HCT116 (cell line): ENCODE measurements around the gene DGKG. TPM values are rescaled to one million over a fixed set of nuclear protein-coding genes. Genes with fewer than 3 reads are reported as not detected.

Experiments
- ATAC-seq: fragments of 200-7000 bp; cut with Tn5 transposase; 2 replicates; pipeline ENCODE4 v1.9.1; 2020; ENCODE audit warnings: mild to moderate bottlenecking, moderate library complexity
- BruUV-seq: library from RNA; stranded (reverse); fragments of 400-500 nt; replicated peaks from 2 replicates; lab custom pipeline; 2021; lab: Mats Ljungman, UMichigan
- CTCF ChIA-PET: fragments of 300-600 bp; sonication (Branson Sonifier 250); formaldehyde crosslinking; loops from one replicate; lab custom pipeline; 2021; ENCODE audit warnings: antibody characterized with exemption; lab: Charles Lee
- POLR2A ChIA-PET: fragments of 300-600, 350-600 bp; sonication (Branson Sonifier 250); formaldehyde crosslinking; loops from one replicate; lab custom pipeline; 2021; ENCODE audit warnings: antibody characterized with exemption; lab: Charles Lee
- RAD21 ChIA-PET, 2 experiments: fragments of 300-600 bp; sonication (Branson Sonifier 250); formaldehyde crosslinking; loops; one replicate each; lab custom pipeline; 2023; ENCODE audit warnings: low total read pairs in 2 of 2; ENCODE audit not compliant: uncharacterized antibody in 2 of 2, unreplicated experiment in 2 of 2, low non-redundant PET in 1 of 2; lab: Charles Lee
- DNase-seq: peaks from one replicate; pipeline ENCODE4 v3.0.0-alpha.2; 2010; ENCODE audit warnings: low read depth, low spot score
- H2AFZ ChIP-seq: fragments of 200-600 bp; shearing (Covaris generic), sonication (generic); 2 replicates; pipeline ENCODE4 v1.6.1; 2017; ENCODE audit warnings: low read depth, mixed run types, mixed read lengths, antibody characterized with exemption, low read length; ENCODE audit not compliant: poor library complexity, severe bottlenecking
- H3K27ac ChIP-seq: 2 replicates; pipeline ENCODE4 v1.5.1; 2012; ENCODE audit warnings: low read depth, low read length
- H3K27me3 ChIP-seq: fragments of 200-600 bp; sonication (generic); 2 replicates; pipeline ENCODE4 v1.6.1; 2016; ENCODE audit warnings: mixed run types, low read length, mixed read lengths; ENCODE audit not compliant: insufficient read depth
- H3K36me3 ChIP-seq, 2 experiments: fragments of 200-500 bp in 1 of 2; fragments of 200-600 bp in 1 of 2; sonication (Bioruptor generic) in 1 of 2; sonication (generic) in 1 of 2; 2 replicates each; pipeline versions ENCODE4 v1.5.1 to v1.6.1; 2014 to 2016; ENCODE audit warnings: low read length in 2 of 2, inconsistent platforms in 1 of 2, mixed read lengths in 1 of 2, mixed run types in 1 of 2; ENCODE audit not compliant: insufficient read depth in 2 of 2, control insufficient read depth in 1 of 2
- H3K4me1 ChIP-seq, 2 experiments: fragments of 200-600 bp in 1 of 2; sonication (generic) in 1 of 2; 2 replicates each; pipeline versions ENCODE4 v1.5.1 to v1.6.1; 2012 to 2017; ENCODE audit warnings: low read length in 2 of 2, inconsistent platforms in 1 of 2, mild to moderate bottlenecking in 1 of 2, mixed read lengths in 1 of 2, mixed run types in 1 of 2, moderate library complexity in 1 of 2; ENCODE audit not compliant: insufficient read depth in 2 of 2, control insufficient read depth in 1 of 2
- H3K4me2 ChIP-seq: fragments of 200-600 bp; sonication (generic); 2 replicates; pipeline ENCODE4 v1.6.1; 2017; ENCODE audit warnings: mixed run types, low read length, mixed read lengths
- H3K4me3 ChIP-seq, 2 experiments: fragments of 200-600 bp in 1 of 2; sonication (generic) in 1 of 2; replicated peaks in 1 of 2; 2 replicates each; pipeline ENCODE4 v1.5.1; 2011 to 2016; ENCODE audit warnings: low read length in 2 of 2, control low read depth in 1 of 2, low read depth in 1 of 2, mild to moderate bottlenecking in 1 of 2, mixed read lengths in 1 of 2, mixed run types in 1 of 2
- H3K79me2 ChIP-seq: fragments of 200-600 bp; sonication (generic); 2 replicates; pipeline ENCODE4 v1.6.1; 2017; ENCODE audit warnings: mild to moderate bottlenecking, mixed run types, low read length, moderate library complexity, mixed read lengths; ENCODE audit not compliant: insufficient read depth
- H3K9ac ChIP-seq: fragments of 200-600 bp; sonication (generic); 2 replicates; pipeline ENCODE4 v1.6.1; 2016; ENCODE audit warnings: low read length, mixed read lengths
- H3K9me2 ChIP-seq: fragments of 200-600 bp; sonication (generic), shearing (Covaris generic); 2 replicates; pipeline ENCODE4 v1.6.1; 2017; ENCODE audit warnings: mixed run types, mild to moderate bottlenecking, moderate library complexity; ENCODE audit not compliant: insufficient read depth
- H3K9me3 ChIP-seq, 2 experiments: fragments of 200-500 bp in 1 of 2; fragments of 200-600 bp in 1 of 2; sonication (Bioruptor generic) in 1 of 2; sonication (generic) in 1 of 2; 2 replicates each; pipeline ENCODE4 v1.6.1; 2014 to 2017; ENCODE audit warnings: low read length in 2 of 2, mixed read lengths in 2 of 2, inconsistent platforms in 1 of 2, low read depth in 1 of 2, mild to moderate bottlenecking in 1 of 2, mixed run types in 1 of 2, moderate library complexity in 1 of 2; ENCODE audit not compliant: control insufficient read depth in 1 of 2, insufficient read depth in 1 of 2
- H4K20me1 ChIP-seq: fragments of 200-600 bp; sonication (generic), shearing (Covaris generic); 2 replicates; pipeline ENCODE4 v1.6.1; 2017; ENCODE audit warnings: mixed run types, mild to moderate bottlenecking, moderate library complexity; ENCODE audit not compliant: insufficient read depth
- CEBPB ChIP-seq: IDR thresholded peaks from 2 replicates; pipeline ENCODE4 v1.6.1; 2012; ENCODE audit warnings: low read depth
- CTCF ChIP-seq, 3 experiments: fragments of 200-600 bp in 1 of 3; sonication (generic) in 1 of 3; IDR thresholded peaks in 2 of 3; conservative IDR thresholded peaks in 1 of 3; 2 replicates each; pipeline ENCODE4 v1.5.1; 2012 to 2017; ENCODE audit warnings: low read depth in 2 of 3, low read length in 2 of 3, antibody characterized with exemption in 1 of 3, borderline replicate concordance in 1 of 3, control low read depth in 1 of 3, mild to moderate bottlenecking in 1 of 3, mixed read lengths in 1 of 3, mixed run types in 1 of 3, moderate library complexity in 1 of 3; ENCODE audit not compliant: insufficient read depth in 1 of 3
- EZH2 ChIP-seq: fragments of 200-600 bp; sonication (generic); IDR thresholded peaks from 2 replicates; pipeline ENCODE4 v1.6.1; 2017; ENCODE audit warnings: antibody characterized with exemption, mixed run types
- EZH2phosphoT487 ChIP-seq: fragments of 200-600 bp; IDR thresholded peaks from 2 replicates; pipeline ENCODE4 v1.6.1; 2018; ENCODE audit warnings: antibody characterized with exemption, borderline replicate concordance
- FOSL1 ChIP-seq: IDR thresholded peaks from 2 replicates; pipeline ENCODE4 v1.6.1; 2012; ENCODE audit warnings: low read depth
- POLR2A ChIP-seq: IDR thresholded peaks from 2 replicates; pipeline ENCODE4 v1.7.0; 2011; ENCODE audit warnings: borderline replicate concordance; ENCODE audit not compliant: insufficient read depth, insufficient read length; ENCODE audit errors: extremely low read depth
- POLR2AphosphoS5 ChIP-seq: IDR thresholded peaks from 2 replicates; pipeline ENCODE4 v1.6.1; 2011; ENCODE audit warnings: mild to moderate bottlenecking, low read depth, low read length, moderate library complexity
- RAD21 ChIP-seq: IDR thresholded peaks from 2 replicates; pipeline ENCODE4 v1.6.1; 2012; ENCODE audit warnings: low read depth, mild to moderate bottlenecking
- SP1 ChIP-seq: IDR thresholded peaks from 2 replicates; pipeline ENCODE4 v1.6.1; 2012; ENCODE audit warnings: low read depth
- SRF ChIP-seq: IDR thresholded peaks from 2 replicates; pipeline ENCODE4 v1.6.1; 2012; ENCODE audit warnings: low read depth
- YY1 ChIP-seq: IDR thresholded peaks from 2 replicates; pipeline ENCODE4 v1.6.1; 2011; ENCODE audit warnings: low read length, low read depth, moderate library complexity, mild to moderate bottlenecking; ENCODE audit not compliant: insufficient replicate concordance; ENCODE audit errors: extremely low read depth
- ZFX ChIP-seq: fragments of 450-650 bp; IDR thresholded peaks from 2 replicates; pipeline ENCODE4 v1.6.1; 2017
- ZNF274 ChIP-seq: fragments of 200-500 bp; sonication (Bioruptor generic); IDR thresholded peaks from 2 replicates; pipeline ENCODE4 v1.6.1; 2014; ENCODE audit warnings: mild to moderate bottlenecking, low read depth, low read length, inconsistent platforms
- intact Hi-C: fragments of 100-400 bp; cut with micrococcal nuclease; formaldehyde crosslinking; loops from 2 replicates; pipeline ENCODE4 v1.10.0; 2022
- total RNA-seq: library from RNA; stranded (reverse); gene quantifications from one replicate; pipeline ENCODE4 v1.2.1, GENCODE V29; 2021; ENCODE audit not compliant: unreplicated experiment
- TF ChIP-seq, protein P1 (sequence below): IDR thresholded peaks from 2 replicates; pipeline ENCODE4 v1.6.1; 2012
- TF ChIP-seq, protein P2 (sequence below): IDR thresholded peaks from 2 replicates; pipeline ENCODE4 v1.6.1; 2011; ENCODE audit warnings: mild to moderate bottlenecking, low read length, moderate library complexity; ENCODE audit not compliant: insufficient replicate concordance; ENCODE audit errors: extremely low read depth
- TF ChIP-seq, protein P3 (sequence below): IDR thresholded peaks from 2 replicates; pipeline ENCODE4 v1.6.1; 2012; ENCODE audit warnings: low read depth

The DGKG gene
- total RNA-seq, 1 experiment from 2014 or later, result 4.8 TPM

DNA sequence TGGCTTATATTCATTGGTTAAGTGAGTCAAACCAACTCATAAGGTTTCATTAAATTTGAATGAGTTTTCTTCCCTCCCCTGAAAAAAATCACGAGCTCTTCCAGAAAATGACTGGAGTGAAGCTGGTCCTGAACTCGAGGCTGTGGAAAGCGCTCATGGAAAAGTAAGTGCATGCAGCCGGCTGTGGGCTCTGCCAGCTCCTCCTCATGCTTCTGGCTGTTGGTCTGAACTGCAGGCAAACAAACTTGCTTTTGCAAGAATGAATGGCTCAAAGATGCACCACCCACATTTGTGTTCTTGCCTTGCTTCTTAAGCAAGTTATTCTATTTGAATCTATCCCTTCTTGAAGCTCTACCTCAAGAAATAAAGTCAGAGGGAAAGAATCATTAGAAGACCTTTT, 259.3 kb downstream of the DGKG start:
- no TSS peak for BruUV-seq
- H2AFZ ChIP-seq, result no peak overlapping the region
- peak overlapping the region; percentile 83; the same call in 1 of the 2 replicates for H3K27ac ChIP-seq
- H3K4me2 ChIP-seq, result no peak overlapping the region
- H3K4me1 ChIP-seq, result peaks cover 51 to 67% of the 10 kb centered on the region in 2 experiments
- CTCF ChIA-PET, result no interaction called here
- no peaks in the 10 kb centered on the region for H3K27me3 ChIP-seq
- H3K79me2 ChIP-seq, result peaks cover 33% of the 10 kb centered on the region
- no peak for DNase-seq
- H4K20me1 ChIP-seq, result no peaks in the 10 kb centered on the region
- RAD21 ChIA-PET, result no interaction called here
- no peak for ATAC-seq
- POLR2A ChIA-PET, result no interaction called here
- TF ChIP-seq SP1, result no peak
- no peak for TF ChIP-seq EZH2phosphoT487
- TF ChIP-seq ZNF274, result no peak
- TF ChIP-seq CTCF (IDR thresholded peaks at IDR 0.05 in 2 of 3, conservative IDR thresholded peaks at IDR 0.05 in 1 of 3; ENCODE audit: borderline replicate concordance in 1 of 3, insufficient read depth in 1 of 3, low read depth in 2 of 3, low read length in 2 of 3), result no peak
- TF ChIP-seq, protein P1, sequence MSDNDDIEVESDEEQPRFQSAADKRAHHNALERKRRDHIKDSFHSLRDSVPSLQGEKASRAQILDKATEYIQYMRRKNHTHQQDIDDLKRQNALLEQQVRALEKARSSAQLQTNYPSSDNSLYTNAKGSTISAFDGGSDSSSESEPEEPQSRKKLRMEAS, result no peak
- TF ChIP-seq ZFX, result no peak
- TF ChIP-seq, protein P2, sequence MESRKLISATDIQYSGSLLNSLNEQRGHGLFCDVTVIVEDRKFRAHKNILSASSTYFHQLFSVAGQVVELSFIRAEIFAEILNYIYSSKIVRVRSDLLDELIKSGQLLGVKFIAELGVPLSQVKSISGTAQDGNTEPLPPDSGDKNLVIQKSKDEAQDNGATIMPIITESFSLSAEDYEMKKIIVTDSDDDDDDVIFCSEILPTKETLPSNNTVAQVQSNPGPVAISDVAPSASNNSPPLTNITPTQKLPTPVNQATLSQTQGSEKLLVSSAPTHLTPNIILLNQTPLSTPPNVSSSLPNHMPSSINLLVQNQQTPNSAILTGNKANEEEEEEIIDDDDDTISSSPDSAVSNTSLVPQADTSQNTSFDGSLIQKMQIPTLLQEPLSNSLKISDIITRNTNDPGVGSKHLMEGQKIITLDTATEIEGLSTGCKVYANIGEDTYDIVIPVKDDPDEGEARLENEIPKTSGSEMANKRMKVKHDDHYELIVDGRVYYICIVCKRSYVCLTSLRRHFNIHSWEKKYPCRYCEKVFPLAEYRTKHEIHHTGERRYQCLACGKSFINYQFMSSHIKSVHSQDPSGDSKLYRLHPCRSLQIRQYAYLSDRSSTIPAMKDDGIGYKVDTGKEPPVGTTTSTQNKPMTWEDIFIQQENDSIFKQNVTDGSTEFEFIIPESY, result no peak
- TF ChIP-seq CEBPB, result no peak
- TF ChIP-seq FOSL1, result no peak
- no peak for TF ChIP-seq RAD21
- TF ChIP-seq, protein P3, sequence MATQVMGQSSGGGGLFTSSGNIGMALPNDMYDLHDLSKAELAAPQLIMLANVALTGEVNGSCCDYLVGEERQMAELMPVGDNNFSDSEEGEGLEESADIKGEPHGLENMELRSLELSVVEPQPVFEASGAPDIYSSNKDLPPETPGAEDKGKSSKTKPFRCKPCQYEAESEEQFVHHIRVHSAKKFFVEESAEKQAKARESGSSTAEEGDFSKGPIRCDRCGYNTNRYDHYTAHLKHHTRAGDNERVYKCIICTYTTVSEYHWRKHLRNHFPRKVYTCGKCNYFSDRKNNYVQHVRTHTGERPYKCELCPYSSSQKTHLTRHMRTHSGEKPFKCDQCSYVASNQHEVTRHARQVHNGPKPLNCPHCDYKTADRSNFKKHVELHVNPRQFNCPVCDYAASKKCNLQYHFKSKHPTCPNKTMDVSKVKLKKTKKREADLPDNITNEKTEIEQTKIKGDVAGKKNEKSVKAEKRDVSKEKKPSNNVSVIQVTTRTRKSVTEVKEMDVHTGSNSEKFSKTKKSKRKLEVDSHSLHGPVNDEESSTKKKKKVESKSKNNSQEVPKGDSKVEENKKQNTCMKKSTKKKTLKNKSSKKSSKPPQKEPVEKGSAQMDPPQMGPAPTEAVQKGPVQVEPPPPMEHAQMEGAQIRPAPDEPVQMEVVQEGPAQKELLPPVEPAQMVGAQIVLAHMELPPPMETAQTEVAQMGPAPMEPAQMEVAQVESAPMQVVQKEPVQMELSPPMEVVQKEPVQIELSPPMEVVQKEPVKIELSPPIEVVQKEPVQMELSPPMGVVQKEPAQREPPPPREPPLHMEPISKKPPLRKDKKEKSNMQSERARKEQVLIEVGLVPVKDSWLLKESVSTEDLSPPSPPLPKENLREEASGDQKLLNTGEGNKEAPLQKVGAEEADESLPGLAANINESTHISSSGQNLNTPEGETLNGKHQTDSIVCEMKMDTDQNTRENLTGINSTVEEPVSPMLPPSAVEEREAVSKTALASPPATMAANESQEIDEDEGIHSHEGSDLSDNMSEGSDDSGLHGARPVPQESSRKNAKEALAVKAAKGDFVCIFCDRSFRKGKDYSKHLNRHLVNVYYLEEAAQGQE, result no peak
- no peak for TF ChIP-seq YY1
- no peak for TF ChIP-seq EZH2
- TF ChIP-seq POLR2AphosphoS5, result no peak
- TF ChIP-seq SRF, result no peak
- TF ChIP-seq POLR2A, result no peak
- TF ChIP-seq, all 23 proteins: peak for 0
- intact Hi-C loops, result no loop called here
- H3K9me3 ChIP-seq, result no peaks in the 10 kb centered on the region
- no peaks in the 10 kb centered on the region for H3K9me2 ChIP-seq
- no peak overlapping the region for H3K4me3 ChIP-seq
- peaks cover 5 to 7% of the 10 kb centered on the region in 2 experiments; a peak in 2 of 4 replicates for H3K36me3 ChIP-seq
- H3K9ac ChIP-seq, result no peak overlapping the region
